Left hindlimb (tissue), 1 donor: ENCODE results near the gene BORCS5.
"Not testable (repeated sequence)": the region's sequence is repeated elsewhere in the genome, so short reads cannot be mapped to it uniquely, and the experiment has no call there.

Source experiments
- DNase-seq: peaks from one replicate; pipeline ENCODE4 v3.0.0-alpha.2; 2018

BORCS5 gene

GRCh38 chr12:12495536-12495935, 138.7 kb downstream of the BORCS5 start:
- no peak for DNase-seq

DNA sequence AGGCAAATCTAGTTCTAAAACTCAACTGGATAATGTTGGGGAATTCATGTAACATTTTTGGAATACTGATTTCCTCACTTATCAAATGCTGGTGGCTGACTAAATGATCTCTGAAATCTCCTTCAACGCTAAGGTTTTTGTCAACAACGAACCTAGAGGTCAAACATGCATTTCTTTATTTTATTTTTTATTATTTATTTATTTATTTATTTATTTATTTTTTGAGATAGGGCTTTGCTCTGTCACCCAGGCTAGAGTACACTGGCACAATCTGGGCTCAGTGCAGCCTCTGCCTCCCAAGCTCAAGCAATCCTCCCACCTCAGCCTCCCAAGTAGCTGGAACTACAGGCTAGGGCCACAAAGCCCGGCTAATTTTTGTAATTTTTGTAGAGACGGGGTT, 141.3 kb downstream of the BORCS5 start:
- no peak for DNase-seq

- no peak for DNase-seq
Measured at GRCh38 chr12:12499909-12500604, 143.2 kb downstream of the BORCS5 start.

DNA sequence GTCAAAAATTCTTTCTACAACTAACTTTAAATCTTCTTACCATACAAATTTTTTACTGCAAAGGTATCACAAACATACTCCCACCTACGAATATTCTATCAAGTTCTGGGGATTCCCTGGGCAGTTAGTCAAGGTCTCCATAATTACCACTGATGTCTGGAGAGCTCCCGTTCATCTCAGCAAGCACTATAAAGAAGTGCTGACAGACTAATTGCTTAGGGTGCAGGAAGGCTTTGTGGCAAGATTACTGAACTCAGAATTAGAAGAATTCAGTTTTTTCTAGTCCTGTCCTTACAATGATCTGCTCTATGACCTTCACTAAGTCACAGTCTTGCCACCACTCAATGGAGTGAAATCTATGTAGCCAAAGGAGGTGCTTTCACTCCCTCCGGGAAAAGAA, 144.2 kb downstream of the BORCS5 start:
- no peak for DNase-seq

GRCh38 chr12:12502130-12502814, 145.4 kb downstream of the BORCS5 start:
- not testable (repeated sequence) for DNase-seq

- DNase-seq: no peak
Measured at GRCh38 chr12:12502815-12503151, 145.9 kb downstream of the BORCS5 start.

GRCh38 chr12:12503384-12504078, 146.7 kb downstream of the BORCS5 start:
- DNase-seq: no peak

DNA sequence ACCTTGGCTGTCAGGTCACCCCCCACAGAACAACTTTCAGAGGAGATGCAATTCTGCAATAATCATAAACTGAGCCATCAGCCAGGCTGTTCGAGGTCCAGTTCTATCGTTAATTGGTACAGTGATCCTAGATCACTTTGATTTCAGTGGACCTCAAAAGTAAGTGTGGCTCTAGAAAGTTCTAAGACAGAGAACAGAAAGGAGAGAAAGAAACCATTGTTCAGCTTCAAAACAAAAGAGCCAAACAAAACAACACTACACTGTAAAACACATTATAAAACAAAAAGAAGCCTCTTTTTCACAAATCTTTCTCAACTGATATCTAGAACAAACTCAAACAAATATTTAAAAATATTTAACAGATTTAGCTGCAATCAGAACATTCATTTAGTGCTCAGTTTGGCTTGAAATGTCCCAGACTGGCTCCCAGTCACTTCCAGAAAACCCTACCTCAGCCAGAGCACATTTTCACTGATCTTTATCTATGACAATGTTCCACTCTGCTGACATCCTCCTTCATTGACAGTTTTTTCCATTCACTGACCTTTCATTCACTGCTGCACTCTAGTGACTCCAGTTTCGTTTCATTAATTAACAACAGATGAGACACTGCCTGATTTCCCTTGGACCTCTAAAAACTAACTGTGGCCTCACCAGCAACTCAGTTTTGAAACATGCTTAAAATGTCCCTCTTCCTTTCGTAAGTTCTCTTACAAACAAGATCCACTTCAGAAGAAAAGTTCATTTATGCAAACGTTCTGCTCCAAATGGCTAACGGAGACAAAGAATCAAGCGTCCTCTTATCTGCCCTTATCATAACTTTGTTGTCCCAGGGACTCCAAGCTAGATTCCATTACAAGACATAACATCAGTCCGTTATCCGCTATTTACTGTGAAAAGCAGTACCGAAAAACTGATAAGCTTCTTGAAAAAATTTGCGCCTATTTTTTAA, 148.9 kb downstream of the BORCS5 start:
- peak; percentile 36 for DNase-seq

- DNase-seq: peak; percentile 66
Measured at GRCh38 chr12:12506496-12506890, 149.6 kb downstream of the BORCS5 start.

GRCh38 chr12:12507121-12507520, 150.2 kb downstream of the BORCS5 start:
- no peak for DNase-seq

DNA sequence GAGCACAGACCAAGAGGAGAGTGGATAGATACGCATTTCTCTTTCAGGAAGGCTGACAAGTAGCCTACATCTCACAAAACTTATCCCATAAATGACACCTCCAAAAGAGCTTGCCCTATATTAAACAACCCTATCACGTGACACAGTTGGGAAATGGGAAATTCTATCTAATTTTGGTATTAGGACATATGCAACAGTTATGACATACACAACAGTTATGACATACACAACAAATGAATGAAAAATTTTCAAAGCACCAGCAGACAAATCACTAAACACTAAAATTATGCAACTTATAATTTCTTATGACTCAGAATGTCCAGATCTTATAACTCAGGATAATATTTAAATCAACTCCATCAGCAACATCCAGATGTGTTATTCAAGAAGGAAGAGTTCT, 151.7 kb downstream of the BORCS5 start:
- DNase-seq: no peak

DNA sequence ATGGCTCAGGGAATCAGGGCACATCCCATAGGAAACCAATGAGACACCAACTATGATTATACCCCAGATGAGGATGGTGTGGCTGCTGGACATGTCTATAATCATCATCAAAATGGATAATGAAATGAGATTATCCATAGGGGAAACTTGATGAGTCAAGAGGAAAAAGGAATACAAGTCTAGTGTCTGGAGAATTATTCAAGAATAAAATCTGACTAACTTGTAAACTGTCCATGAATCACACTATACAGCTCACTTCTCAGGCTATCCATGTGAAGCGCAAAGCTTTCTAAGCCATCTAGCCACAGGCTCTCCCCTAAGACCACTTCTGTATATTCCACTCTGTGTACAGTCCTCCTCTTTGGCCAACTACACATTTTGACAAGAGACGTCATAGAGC, 153.3 kb downstream of the BORCS5 start:
- DNase-seq: no peak

GRCh38 chr12:12510551-12510950, 153.7 kb downstream of the BORCS5 start:
- DNase-seq: no peak

- no peak for DNase-seq
Measured at GRCh38 chr12:12511021-12511783, 154.3 kb downstream of the BORCS5 start.

DNA sequence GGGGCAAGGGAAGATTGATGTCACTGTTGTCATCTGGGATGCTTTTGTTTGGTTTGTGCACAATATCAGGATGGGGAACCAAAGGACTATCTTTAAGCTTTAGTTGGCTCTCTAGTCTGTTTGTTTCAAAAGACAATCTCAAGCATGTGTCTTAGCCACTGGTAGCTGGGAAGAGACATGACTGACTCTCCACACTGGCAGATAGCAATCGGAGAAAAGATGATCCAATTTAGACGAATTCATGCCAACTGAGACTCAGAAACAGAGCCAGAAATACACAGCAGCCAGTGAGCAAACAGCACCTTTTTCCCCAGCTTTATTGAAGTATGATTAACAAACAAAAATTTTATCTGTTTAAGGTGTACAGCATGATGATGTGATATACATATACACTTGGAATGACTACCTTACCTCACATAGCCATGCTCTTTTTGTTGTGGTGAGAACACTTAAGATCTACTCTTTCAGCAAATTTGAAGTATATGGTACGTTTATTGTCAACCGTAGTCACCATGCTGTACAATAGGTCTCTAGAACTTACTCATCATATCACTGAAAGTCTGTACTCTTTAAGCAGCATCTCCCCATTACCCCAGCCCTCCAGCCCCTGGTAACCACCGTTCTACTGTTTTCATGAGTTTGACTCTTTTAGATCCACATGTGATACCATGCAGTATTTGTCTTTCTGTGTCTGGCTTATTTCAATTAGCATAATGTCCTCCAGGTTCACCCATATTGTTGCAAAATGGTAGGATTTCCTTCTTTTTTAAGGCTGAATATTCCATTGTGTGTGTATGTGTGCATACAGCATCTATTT, 155.2 kb downstream of the BORCS5 start:
- no peak for DNase-seq

DNA sequence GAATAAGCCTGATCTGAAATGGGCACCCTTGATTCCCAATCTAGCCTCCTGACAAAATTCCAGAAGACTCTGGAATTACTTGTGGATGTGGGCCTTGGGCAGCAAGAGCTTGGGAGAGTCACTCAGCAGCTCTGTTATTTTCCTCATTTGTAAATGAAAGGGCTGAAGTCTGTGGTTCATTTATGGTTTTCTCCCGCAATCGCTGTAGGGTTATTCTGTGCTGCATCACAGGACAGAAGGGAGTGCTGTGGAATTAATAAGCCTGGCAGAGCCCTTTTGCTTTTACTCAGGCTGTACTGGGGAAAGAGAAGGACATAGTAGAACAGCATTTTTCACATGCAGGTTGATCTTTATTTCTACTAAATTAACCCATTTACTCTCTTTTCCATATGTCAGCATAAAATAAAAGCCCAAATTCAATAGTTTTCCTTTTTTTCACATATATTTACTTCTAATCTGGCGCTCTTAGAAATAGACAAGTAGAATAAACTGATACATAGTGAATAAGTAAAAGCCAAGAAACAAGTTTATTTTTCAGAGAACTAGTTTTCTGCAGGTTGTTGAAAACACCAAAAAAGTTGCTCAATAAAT, 156.6 kb downstream of the BORCS5 start:
- no peak for DNase-seq

GRCh38 chr12:12518464-12518845, 161.6 kb downstream of the BORCS5 start:
- DNase-seq: no peak

DNA sequence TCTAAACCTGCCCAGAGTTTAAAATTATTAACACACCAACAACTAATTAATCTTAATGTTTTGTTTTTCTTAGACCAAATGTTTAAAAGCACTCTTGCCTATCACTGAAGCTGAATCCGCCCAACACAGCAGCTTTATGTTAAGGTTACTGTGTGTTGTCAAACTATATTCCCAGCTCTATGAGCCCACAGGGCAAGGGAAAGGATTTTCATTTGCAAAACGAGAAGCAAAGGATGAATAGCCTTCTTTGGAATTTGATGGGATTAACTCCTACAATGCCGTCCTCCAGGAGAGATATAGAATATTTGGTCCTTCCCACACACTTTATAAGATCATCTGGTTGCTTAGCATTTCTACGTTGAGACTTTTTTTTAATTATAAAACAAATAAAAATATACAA, 162.0 kb downstream of the BORCS5 start:
- DNase-seq: no peak
